ENCODE data around the gene LRRC32.
"Not testable (repeated sequence)": the region's sequence is repeated elsewhere in the genome, so short reads cannot be mapped to it uniquely, and the experiment has no call there.

Gene LRRC32

GRCh38 chr11:76644591-76644990, 26.0 kb downstream of the LRRC32 start:
- DNase-seq, result no peak

DNA sequence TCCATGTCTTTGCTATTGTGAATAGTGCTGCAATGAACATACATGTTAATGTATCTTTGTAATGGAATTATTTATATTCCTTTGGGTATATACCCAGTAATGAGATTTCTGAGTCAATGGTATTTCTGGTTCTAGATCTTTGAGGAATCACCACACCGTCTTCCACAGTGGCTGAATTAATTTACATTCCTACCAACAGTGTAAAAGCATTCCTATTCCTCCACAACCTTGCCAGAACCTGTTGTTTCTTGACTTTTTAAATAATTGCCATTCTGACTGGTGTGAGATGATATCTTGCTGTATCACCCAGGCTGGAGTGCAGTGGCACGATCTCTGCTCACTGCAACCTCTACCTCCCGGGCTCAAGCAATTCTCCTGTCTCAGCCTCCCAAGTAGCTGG, 26.8 kb downstream of the LRRC32 start:
- DNase-seq, result not testable (repeated sequence)

DNA sequence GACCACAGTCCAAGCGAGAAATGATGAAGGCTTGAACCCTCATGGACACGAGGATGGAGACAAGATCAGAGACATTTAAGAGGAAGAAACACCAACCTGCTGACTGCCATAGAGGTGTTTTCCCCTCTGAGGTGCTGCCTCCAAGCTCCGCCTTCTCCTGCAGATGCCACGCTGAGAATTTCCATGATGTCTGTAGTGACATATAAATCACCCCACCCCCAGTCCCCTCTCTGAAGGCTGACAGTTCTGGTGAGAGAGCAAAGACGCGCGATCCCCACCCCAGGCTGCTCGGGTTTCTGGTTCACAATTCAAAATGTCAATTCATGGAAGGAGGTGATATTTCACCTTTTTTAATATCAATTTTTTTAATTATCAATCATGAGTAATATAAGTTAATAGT, 28.2 kb downstream of the LRRC32 start:
- no peak for DNase-seq

DNA sequence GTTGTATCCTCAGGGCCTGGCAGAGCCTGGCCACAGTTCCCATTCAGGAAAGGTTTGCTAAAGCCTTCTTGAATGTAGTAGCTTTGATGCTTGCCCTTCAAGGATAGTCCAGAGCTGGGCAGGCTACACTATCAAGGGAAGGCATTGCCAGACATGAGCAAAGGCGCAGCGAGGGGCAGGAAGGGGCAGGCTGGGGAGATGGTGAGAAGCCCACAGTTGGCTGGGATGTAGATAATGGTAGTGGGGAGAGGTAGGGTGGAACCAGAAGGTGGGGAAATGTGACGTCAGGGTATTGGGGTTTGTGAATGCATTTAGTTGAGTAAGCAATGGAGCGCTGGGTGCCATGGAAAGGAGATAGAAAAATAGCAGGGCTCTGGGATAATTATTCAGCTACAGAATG, 28.6 kb downstream of the LRRC32 start:
- DNase-seq, result no peak

DNA sequence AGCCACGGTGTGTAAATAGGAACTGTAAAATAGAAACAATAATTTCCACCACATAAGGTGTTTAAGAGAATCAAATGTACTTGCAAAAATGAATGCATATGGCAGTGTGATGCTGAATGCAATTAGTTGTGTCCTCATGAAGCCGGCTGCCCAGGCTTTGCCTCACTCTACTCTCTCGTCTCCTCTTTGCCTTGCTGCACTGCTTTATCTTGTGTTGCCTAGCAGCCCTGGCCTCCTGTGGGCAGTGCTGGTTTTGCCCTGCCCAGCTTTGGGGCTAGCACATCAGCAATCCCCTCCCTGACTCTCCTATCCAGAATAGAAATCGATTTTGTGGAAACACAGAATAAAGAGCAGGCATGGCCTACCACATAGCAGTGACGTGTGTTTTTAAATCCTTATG, 30.0 kb downstream of the LRRC32 start:
- DNase-seq, result no peak

GRCh38 chr11:76639621-76640020, 30.9 kb downstream of the LRRC32 start:
- DNase-seq, result no peak

- no peak for DNase-seq
These were observed 32.0 kb downstream of the LRRC32 start for GRCh38 chr11:76638270-76639197.

- DNase-seq, result no peak
These were observed 32.9 kb downstream of the LRRC32 start for GRCh38 chr11:76637491-76638269.

- DNase-seq, result no peak
These were observed 33.6 kb downstream of the LRRC32 start for GRCh38 chr11:76636826-76637460.

- DNase-seq, result no peak
These were observed 34.4 kb downstream of the LRRC32 start for GRCh38 chr11:76635991-76636738.

- DNase-seq, result no peak
These were observed 35.7 kb downstream of the LRRC32 start for GRCh38 chr11:76634886-76635285.

DNA sequence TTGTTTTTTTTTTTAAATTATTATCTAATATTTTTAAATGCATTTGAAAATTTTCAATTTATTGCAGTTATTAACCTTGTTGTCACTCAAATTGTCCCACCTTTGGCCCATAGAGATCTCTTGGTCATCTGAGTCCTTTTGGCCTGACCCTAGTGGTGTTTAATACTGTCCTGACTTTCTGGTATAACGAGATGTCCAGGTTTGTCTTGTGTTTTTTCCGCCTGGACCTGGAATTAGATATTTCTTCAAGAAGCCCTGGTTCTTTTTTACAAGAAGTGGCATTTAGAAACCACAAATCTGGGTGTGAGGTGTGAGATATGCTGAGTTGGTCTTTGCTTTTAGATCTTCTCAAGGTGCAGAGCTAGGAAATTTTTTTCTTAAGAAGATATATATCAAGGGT, 38.1 kb downstream of the LRRC32 start:
- no peak for DNase-seq

GRCh38 chr11:76631566-76632308, 38.8 kb downstream of the LRRC32 start:
- DNase-seq, result no peak

- DNase-seq, result no peak
These were observed 39.8 kb downstream of the LRRC32 start for GRCh38 chr11:76630600-76631281.

DNA sequence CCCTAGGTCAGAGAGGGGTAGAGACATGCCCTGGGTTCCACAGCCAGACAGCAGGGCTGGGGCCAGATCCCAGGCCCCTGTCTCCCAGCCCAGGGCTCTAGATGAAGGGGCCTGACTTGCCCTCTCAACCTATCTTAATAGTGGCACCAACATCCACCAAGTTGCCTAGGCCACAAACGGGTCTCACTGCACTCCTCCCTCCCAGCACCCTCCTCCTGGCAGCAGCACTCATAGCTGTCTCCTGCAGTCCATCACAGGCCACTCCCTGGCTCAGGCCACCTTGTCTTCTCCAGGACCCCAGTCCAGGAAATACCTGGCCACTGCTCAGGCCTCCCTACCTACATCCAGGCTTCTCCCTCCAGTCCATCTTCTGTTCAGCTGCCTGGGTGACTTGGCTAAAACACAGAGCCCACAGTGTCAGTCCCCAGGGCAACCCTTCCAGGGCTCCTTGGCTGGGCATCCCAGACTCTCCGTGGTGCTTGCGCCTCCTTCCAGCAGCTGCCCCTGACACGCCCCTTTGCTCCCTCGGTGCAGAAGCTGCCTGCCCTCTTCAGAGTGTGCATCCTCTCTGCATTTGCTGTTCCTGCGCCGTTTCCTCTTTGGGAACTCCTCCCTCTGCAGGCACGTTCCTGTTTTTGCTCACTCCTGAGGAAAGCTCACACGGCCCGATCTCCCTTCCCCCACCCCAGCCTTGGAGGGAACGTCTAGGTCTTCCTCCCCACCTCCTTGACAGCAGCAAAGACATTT, 40.5 kb downstream of the LRRC32 start:
- no peak for DNase-seq

DNA sequence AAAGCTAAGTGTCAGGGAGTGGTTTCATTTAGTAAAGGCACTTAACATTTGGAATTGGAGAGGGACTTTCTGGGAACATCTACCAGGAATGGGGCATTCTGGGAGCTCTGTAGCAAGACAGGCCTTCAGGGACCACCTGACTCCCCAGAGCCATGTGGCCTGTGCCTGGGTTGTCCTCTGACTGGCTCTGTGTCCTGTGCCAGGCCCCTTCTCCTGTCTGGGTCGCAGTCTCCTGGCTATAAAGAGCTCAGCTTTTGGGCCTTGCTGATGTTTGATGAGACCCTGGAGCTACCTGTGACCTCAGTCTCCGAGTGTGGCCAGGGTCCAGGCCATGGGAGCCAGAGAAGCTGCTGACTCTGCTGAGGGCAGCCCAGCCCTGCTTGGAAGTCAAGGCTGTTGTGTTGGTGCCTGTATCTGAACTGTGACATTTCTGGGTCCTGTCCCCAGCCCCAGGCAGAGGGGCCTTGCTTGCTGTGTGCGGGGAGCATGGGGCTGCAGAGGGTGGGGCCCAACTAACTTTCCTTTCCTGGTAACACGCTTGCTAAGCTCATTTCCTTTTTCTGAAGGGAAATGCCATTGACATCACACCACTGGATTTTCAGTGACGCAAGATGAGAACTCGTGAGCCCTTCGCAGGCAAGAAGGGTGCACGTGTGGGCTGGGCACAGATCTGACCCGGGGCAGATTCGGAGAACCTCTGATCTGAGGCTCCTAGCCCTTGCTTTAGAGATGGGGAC, 41.3 kb downstream of the LRRC32 start:
- DNase-seq, result no peak

DNA sequence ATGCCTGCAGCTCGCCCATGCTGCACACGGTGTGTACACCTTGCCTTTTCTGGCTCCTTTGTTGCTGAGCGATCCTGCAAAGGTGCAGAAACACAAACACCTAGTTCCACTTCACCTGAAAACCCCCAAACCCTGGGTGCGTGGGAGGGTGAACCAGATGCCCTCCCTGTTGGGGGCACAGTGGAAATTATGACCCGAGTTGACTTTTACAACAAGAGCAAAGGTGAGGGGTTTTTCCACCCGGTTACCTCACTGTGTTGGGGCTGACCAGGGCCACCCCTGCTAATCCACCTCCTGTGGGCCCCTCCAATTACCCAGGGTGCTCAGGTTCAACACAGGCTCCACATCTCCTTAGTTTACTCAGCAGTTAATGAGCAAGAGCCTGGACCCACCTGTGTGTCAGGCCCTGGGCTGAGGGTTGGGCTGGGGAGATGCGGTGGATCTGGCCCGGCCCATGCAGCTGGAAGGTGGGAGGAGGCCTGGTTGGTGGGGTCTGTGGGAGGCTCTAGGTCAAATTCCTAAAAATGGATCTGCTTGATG, 42.1 kb downstream of the LRRC32 start:
- DNase-seq, result no peak

DNA sequence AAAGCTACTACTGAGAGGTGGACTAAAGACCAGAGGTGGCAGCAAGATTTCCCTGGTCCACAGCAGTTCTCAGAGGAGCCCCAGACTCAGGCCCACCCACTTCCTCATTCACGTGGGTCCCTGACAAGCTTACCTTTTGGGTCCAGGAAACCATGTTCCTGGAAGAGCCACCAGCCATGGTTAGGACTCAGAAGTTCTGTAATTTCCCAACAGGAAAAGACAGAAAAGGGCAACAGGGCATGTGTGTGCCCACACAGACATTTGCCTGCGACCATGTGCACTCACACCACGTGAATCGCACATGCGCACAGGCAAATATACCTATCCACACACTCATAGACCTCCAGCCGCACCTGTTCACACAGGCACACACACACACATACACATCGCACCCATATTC, 42.9 kb downstream of the LRRC32 start:
- DNase-seq, result no peak

- no peak for DNase-seq
These were observed 43.6 kb downstream of the LRRC32 start for GRCh38 chr11:76626921-76627401.

GRCh38 chr11:76626266-76626665, 44.3 kb downstream of the LRRC32 start:
- DNase-seq, result no peak
